GM18858 (cell line): ENCODE measurements around the gene FPGS.
"Not testable (repeated sequence)": the region's sequence is repeated elsewhere in the genome, so short reads cannot be mapped to it uniquely, and the experiment has no call there.

Source experiments
- ATAC-seq: cut with Tn5 transposase; IDR thresholded peaks from one replicate; pipeline ENCODE4 v1.9.1; 2021; ENCODE audit not compliant: unreplicated experiment

The FPGS gene

GRCh38 chr9:127833555-127833954, 30.9 kb downstream of the FPGS start:
- ATAC-seq: no peak

GRCh38 chr9:127835991-127836516, 33.4 kb downstream of the FPGS start:
- no peak for ATAC-seq

DNA sequence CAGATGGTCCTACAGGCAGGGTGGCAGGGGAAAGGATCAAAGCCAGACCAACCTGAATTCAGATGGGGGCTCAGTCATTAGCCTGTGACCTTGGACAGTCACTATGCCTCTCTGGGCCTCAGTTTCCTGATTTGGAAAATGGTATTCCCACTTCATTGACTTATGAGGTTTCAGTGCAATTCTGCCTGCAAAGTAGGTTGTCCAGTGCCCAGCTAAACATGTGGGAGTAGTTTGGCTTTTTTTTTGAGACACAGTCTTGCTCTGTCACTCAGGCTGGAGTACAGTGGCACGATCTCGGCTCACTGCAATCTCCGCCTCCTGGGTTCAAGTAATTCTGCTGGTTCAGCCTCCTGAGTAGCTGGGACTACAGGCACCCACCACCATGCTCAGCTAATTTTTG, 33.9 kb downstream of the FPGS start:
- ATAC-seq: not testable (repeated sequence)

GRCh38 chr9:127837346-127837745, 34.7 kb downstream of the FPGS start:
- ATAC-seq: no peak

DNA sequence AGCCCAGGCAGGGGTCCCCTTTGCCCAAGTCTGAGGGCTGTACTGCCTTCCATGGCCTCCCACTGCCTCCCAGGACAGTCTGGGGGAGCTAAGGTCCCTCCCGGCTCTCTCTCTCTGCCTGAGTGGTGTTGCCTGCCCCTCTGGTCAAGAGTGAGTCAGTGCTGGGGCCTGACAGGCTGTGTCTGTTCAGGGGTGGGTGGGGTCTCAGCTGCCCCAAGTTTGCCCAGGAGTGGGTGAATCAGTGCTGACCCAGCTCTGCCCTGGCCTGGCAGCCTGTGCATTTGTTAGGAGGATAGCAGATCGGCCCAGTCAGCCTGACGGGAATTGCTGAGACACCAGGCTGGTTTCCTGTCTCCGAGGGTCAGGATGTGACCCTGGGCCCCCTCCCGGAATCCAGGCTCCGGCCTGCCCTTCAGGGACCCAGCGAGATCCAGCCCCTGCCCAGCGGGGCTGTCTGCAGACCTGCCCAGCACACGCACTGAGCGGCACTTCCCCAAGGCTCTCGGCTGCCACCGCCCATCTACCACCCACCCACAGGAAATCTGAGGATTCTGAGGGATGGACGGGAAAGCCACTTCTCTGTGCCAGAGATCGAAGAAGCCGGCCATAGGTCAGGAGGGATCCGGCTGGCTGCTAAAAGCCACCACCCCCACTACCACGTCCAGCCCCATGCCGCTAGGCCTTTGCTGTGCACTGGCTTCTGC, 35.8 kb downstream of the FPGS start:
- ATAC-seq: no peak

- ATAC-seq: no peak
Observed at GRCh38 chr9:127841087-127841835, 38.6 kb downstream of the FPGS start.

DNA sequence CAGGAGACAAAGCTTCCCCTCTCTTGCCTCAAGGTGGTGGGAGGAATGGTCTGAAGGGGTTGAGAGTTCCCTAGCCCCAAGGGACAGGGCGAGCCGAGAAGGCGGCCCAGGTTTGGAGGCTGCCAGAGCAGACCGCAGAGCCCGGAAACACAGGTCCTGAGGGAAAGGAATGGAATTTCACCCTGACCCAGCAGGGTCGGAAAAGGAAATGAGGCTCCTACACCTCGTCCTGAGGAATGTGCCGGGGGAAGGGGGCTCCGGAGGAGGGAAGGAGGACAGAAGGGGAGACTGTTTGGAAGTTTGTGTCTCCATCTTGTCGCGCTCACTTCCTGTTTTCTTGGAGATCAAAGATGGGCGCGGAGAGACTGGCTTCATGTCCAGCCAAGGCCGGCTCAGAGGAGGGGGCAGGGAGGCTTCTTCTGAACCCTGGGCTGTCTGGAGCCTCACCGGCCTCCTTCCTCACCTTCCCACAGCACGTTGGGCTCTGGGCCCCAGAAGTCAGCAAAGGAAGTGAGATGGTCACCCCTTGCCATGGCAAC, 42.2 kb downstream of the FPGS start:
- no peak for ATAC-seq

GRCh38 chr9:127845619-127846018, 42.9 kb downstream of the FPGS start:
- ATAC-seq: not testable (repeated sequence)

GRCh38 chr9:127846443-127847177, 43.9 kb downstream of the FPGS start:
- no peak for ATAC-seq

DNA sequence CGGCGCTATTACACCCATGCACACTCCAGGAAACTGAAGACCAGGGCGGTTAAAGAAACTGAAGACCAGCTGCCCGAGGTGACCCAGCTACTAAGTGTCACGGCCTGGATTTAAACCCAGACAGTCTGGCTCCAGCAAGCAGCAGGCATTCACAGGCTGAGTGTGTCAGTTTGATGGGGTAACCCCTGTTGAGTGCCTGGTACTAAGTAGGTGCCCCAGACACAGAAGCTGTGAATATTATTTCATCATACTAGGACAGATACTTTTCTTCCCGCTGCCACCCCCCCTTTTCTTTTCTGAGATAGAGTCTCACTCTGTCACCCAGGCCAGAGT, 44.5 kb downstream of the FPGS start:
- no peak for ATAC-seq

GRCh38 chr9:127847833-127848755, 45.4 kb downstream of the FPGS start:
- ATAC-seq: no peak

- no peak for ATAC-seq
Observed at GRCh38 chr9:127848756-127849504, 46.2 kb downstream of the FPGS start.

GRCh38 chr9:127850286-127850830, 47.7 kb downstream of the FPGS start:
- ATAC-seq: no peak

DNA sequence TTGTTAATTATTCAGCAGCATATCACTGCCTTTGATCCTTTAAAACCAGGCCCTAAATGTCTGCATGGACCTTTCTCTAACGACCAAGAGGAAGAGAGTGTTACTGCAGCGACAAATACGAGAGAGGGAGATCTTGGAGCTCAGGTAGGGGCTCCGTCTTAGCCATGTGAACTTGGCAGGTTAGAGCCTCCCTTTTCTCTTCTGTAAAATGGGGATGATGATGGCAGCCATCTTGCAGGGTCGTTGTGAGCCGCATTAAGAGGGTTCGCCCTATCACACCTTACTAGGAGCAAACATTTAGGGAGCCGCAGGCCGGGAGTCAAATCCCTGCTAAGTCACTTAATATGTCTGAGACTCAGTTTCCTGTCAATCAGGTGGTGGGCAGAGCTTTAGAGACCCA, 50.1 kb downstream of the FPGS start:
- ATAC-seq: no peak

DNA sequence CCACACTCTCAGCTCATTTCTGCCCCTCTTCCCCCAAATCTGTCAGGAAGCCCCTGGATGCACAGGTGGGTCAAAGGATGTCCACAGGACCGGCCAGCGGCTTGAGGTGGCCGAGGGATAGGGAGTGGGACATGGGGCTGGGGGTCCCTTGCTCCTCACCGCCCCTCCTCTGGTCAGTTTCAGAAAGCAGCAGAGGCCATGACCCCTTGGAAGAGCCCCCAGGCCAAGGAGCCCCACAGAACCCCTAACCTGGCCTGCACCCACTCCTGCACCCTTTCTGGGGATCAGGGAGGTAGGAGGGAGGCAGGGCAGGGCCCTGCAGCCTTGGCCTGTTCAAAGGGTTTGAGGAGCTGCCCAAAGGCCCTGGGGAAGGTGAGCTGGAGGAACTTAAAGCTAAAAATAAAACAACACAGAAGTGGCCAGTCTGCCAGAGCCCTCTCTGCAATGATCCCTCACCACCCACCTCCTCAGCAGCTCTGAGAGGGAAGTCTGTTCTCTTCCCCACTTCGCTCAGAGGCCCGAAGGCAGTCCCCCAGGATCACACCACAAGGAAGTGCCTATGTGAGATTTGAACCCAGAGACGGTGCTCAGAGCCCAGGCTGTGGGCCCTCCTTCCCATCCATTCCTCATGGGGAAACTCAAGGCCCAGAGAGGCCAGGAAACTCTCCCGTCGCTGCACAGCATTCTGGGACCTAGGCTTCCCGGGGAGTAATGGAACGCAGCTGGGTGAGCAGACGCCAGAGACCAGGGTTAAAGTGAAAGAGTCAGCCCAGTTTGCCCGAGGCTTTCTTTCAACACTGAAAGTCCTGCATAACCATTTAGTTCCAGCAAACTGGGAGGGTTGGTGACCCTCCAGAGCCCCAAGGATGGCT, 50.9 kb downstream of the FPGS start:
- ATAC-seq: no peak

GRCh38 chr9:127854184-127854806, 51.6 kb downstream of the FPGS start, which contains the start of gene ENG:
TSS of gene ENG (minus strand) at chr9:127854658. CDS start at chr9:127854355, 303 bp downstream.
- no peak for ATAC-seq

GRCh38 chr9:127854960-127855359, 52.3 kb downstream of the FPGS start:
- no peak for ATAC-seq

- ATAC-seq: no peak
Observed at GRCh38 chr9:127855522-127855921, 52.8 kb downstream of the FPGS start.
